HepG2 (cell line): ENCODE results near the gene NFAT5. TPM values are rescaled to one million over a fixed set of nuclear protein-coding genes. Genes with fewer than 3 reads are reported as not detected.

Source experiments
- FOXA3 ChIP-seq: IDR thresholded peaks from 2 replicates; pipeline ENCODE4 v1.6.1; 2016; ENCODE audit warnings: missing genetic modification reagents, missing compliant biosample characterization
- SOX6 ChIP-seq, 2 experiments: fragments of 450-650 bp in 1 of 2; sonication (generic) in 1 of 2; formaldehyde crosslinking in 1 of 2; IDR thresholded peaks; 2 replicates each; pipeline versions ENCODE4 v1.4.0 to v1.6.1; 2017 to 2020; ENCODE audit warnings: antibody characterized with exemption in 1 of 2, mild to moderate bottlenecking in 1 of 2, missing genetic modification reagents in 1 of 2
- ZNF776 ChIP-seq: sonication (generic); formaldehyde crosslinking; IDR thresholded peaks from 2 replicates; pipeline ENCODE4 v1.4.0; 2020; ENCODE audit warnings: mild to moderate bottlenecking, missing genetic modification reagents
- polyA plus RNA-seq, 8 experiments: library from polyadenylated mRNA; depleted of rRNA in 3 of 8; stranded (reverse) in 7 of 8; unstranded in 1 of 8; fragments of >200 nt; fragmentation: Illumina TruSeq in 4 of 8; extraction: Trizol in 4 of 8; gene quantifications; 2 replicates each; pipeline versions ENCODE4 v1.2.1 to v1.2.3, GENCODE V29; 2011 to 2016; ENCODE audit warnings: low read depth in 4 of 8, missing spikeins in 1 of 8, mixed read lengths in 1 of 8; ENCODE audit not compliant: insufficient read depth in 1 of 8
- total RNA-seq, 5 experiments: library from RNA; depleted of rRNA; stranded (reverse); fragments of >200 nt; fragmentation: Illumina TruSeq; extraction: Trizol; gene quantifications; 2 replicates each; pipeline ENCODE4 v1.2.3, GENCODE V29; 2016; ENCODE audit warnings: low read depth in 1 of 5
- TF ChIP-seq, protein P1 (sequence below), 2 experiments: fragments of 450-650 bp in 1 of 2; sonication (generic) in 1 of 2; formaldehyde crosslinking in 1 of 2; IDR thresholded peaks; 2 replicates each; pipeline versions ENCODE4 v1.6.1 to v1.8.0; 2016 to 2022; ENCODE audit warnings: antibody characterized with exemption in 1 of 2, mild to moderate bottlenecking in 1 of 2, missing genetic modification reagents in 1 of 2
- TF ChIP-seq, protein P2 (sequence below): sonication (generic); formaldehyde crosslinking; IDR thresholded peaks from 2 replicates; pipeline ENCODE4 v1.4.0; 2020; ENCODE audit warnings: mild to moderate bottlenecking, missing genetic modification reagents
- TF ChIP-seq, protein P3 (sequence below): sonication (generic); formaldehyde crosslinking; IDR thresholded peaks from 2 replicates; pipeline ENCODE4 v1.8.0; 2022; ENCODE audit warnings: mild to moderate bottlenecking, missing genetic modification reagents; ENCODE audit not compliant: insufficient replicate concordance

Gene NFAT5
- total and polyA plus RNA-seq, 2 of the 13 experiments (the other 11 are each of a cell fraction or from before 2014, with no cell fraction given), result 20.5 to 54.3 TPM

DNA sequence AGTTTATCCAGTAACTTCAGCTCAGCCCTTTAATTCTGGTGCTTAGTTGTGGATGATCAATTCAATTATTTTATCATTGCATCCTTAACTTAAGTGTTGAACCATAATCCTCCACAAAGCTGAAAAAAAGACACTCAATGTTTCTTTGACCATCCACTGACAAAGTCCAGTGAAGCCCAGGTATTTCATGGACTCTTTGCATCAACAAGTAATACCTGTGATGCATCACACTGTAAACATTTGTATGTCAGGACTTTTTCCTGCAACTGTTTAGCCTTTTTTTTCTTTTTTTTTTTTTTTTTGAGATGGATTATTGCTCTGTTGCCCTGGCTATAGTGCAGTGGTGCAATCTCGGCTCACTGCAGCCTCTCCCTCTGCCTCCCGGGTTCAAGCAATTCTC is 6.6 kb upstream of the NFAT5 start (continued):
- TF ChIP-seq, protein P1, sequence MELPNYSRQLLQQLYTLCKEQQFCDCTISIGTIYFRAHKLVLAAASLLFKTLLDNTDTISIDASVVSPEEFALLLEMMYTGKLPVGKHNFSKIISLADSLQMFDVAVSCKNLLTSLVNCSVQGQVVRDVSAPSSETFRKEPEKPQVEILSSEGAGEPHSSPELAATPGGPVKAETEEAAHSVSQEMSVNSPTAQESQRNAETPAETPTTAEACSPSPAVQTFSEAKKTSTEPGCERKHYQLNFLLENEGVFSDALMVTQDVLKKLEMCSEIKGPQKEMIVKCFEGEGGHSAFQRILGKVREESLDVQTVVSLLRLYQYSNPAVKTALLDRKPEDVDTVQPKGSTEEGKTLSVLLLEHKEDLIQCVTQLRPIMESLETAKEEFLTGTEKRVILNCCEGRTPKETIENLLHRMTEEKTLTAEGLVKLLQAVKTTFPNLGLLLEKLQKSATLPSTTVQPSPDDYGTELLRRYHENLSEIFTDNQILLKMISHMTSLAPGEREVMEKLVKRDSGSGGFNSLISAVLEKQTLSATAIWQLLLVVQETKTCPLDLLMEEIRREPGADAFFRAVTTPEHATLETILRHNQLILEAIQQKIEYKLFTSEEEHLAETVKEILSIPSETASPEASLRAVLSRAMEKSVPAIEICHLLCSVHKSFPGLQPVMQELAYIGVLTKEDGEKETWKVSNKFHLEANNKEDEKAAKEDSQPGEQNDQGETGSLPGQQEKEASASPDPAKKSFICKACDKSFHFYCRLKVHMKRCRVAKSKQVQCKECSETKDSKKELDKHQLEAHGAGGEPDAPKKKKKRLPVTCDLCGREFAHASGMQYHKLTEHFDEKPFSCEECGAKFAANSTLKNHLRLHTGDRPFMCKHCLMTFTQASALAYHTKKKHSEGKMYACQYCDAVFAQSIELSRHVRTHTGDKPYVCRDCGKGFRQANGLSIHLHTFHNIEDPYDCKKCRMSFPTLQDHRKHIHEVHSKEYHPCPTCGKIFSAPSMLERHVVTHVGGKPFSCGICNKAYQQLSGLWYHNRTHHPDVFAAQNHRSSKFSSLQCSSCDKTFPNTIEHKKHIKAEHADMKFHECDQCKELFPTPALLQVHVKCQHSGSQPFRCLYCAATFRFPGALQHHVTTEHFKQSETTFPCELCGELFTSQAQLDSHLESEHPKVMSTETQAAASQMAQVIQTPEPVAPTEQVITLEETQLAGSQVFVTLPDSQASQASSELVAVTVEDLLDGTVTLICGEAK (IDR thresholded peaks at IDR 0.05), result peak; percentile 25; the same call in 1 of the 2 replicates
- TF ChIP-seq, protein P1 (CRISPR knock-in tag; IDR thresholded peaks at IDR 0.05), result no peak
- TF ChIP-seq ZNF776 (CRISPR knock-in tag), result no peak
- TF ChIP-seq SOX6 (IDR thresholded peaks at IDR 0.05), result no peak
- 0 out of 2 replicates have a peak, but pooled peaks have one; percentile 24 for TF ChIP-seq SOX6 (CRISPR knock-in tag; IDR thresholded peaks at IDR 0.05)
- TF ChIP-seq, protein P2, sequence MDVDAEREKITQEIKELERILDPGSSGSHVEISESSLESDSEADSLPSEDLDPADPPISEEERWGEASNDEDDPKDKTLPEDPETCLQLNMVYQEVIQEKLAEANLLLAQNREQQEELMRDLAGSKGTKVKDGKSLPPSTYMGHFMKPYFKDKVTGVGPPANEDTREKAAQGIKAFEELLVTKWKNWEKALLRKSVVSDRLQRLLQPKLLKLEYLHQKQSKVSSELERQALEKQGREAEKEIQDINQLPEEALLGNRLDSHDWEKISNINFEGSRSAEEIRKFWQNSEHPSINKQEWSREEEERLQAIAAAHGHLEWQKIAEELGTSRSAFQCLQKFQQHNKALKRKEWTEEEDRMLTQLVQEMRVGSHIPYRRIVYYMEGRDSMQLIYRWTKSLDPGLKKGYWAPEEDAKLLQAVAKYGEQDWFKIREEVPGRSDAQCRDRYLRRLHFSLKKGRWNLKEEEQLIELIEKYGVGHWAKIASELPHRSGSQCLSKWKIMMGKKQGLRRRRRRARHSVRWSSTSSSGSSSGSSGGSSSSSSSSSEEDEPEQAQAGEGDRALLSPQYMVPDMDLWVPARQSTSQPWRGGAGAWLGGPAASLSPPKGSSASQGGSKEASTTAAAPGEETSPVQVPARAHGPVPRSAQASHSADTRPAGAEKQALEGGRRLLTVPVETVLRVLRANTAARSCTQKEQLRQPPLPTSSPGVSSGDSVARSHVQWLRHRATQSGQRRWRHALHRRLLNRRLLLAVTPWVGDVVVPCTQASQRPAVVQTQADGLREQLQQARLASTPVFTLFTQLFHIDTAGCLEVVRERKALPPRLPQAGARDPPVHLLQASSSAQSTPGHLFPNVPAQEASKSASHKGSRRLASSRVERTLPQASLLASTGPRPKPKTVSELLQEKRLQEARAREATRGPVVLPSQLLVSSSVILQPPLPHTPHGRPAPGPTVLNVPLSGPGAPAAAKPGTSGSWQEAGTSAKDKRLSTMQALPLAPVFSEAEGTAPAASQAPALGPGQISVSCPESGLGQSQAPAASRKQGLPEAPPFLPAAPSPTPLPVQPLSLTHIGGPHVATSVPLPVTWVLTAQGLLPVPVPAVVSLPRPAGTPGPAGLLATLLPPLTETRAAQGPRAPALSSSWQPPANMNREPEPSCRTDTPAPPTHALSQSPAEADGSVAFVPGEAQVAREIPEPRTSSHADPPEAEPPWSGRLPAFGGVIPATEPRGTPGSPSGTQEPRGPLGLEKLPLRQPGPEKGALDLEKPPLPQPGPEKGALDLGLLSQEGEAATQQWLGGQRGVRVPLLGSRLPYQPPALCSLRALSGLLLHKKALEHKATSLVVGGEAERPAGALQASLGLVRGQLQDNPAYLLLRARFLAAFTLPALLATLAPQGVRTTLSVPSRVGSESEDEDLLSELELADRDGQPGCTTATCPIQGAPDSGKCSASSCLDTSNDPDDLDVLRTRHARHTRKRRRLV, result no peak
- TF ChIP-seq, protein P3, sequence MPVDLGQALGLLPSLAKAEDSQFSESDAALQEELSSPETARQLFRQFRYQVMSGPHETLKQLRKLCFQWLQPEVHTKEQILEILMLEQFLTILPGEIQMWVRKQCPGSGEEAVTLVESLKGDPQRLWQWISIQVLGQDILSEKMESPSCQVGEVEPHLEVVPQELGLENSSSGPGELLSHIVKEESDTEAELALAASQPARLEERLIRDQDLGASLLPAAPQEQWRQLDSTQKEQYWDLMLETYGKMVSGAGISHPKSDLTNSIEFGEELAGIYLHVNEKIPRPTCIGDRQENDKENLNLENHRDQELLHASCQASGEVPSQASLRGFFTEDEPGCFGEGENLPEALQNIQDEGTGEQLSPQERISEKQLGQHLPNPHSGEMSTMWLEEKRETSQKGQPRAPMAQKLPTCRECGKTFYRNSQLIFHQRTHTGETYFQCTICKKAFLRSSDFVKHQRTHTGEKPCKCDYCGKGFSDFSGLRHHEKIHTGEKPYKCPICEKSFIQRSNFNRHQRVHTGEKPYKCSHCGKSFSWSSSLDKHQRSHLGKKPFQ, result no peak
- TF ChIP-seq FOXA3, result peak; percentile 35; the same call in 1 of the 2 replicates
